Lower leg skin (tissue), 4 donors: ENCODE measurements around the gene LEMD1. TPM values are rescaled to one million over a fixed set of nuclear protein-coding genes. Genes with fewer than 3 reads are reported as not detected.

Source experiments
- DNase-seq, 2 donors: peaks; one replicate each; pipeline ENCODE4 v3.0.0-alpha.2; 2019; ENCODE audit warnings: low spot score in 2 of 2
- H3K4me3 ChIP-seq: fragments of 200-600 bp; sonication (generic); 2 replicates; pipeline ENCODE4 v1.5.1; 2017; ENCODE audit warnings: mild to moderate bottlenecking, low read depth; ENCODE audit not compliant: poor library complexity, severe bottlenecking
- POLR2A ChIP-seq, 2 donors: fragments of 450-650 bp; IDR thresholded peaks; one replicate each; pipeline ENCODE4 v1.6.1; 2016 to 2017; ENCODE audit warnings: antibody characterized with exemption in 2 of 2, mild to moderate bottlenecking in 1 of 2, moderate library complexity in 1 of 2
- WGBS, 2 donors: methylation state at CpG; one replicate each; pipeline ENCODE4 v1.1.5; 2018; 5-methylcytosine and 5-hydroxymethylcytosine counted together
- intact Hi-C: fragments of 100-400 bp; cut with DNase I; formaldehyde crosslinking; loops from one replicate; pipeline ENCODE4 v1.15.0; 2023; ENCODE audit warnings: low total_unique reads
- total RNA-seq, 4 donors: library from RNA; depleted of rRNA; stranded (reverse); fragments of >200 nt; gene quantifications; one replicate each; pipeline ENCODE4 v1.1.0, GENCODE V29; 2016
- TF ChIP-seq, protein P1 (sequence below), 3 donors: fragments of 450-650 bp; IDR thresholded peaks; one replicate each; pipeline ENCODE4 v1.5.1; 2016; ENCODE audit warnings: antibody characterized with exemption in 3 of 3, mild to moderate bottlenecking in 3 of 3, moderate library complexity in 2 of 3

Gene LEMD1
- total RNA-seq, 4 donors from 2014 or later, result not detected

DNA sequence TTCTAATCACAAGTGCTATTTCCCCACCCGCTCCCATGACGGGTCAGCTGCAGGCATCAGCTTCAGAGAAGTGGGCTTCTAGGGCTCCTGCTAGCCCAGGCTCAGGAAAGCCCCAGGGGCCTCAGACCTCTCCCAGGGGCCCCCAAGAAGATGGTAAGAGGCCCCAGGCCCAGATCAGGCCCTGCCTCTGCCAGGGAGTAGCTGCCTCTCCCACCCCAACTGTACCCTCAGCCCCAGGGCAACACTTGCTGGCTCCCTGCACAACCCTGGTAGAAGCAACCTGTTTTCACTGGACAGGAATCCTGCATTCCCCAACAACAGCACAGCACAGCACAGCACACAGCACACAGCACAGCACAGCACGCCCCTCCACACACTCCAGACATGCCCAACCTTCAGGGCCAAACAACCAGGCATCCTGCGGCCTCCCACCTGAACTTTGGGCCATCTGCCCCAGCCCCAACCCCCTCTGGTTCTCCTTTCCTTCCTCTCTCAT is 27.4 kb upstream of the LEMD1 start:
- intact Hi-C loops, result no loop called here
- no peak overlapping the region for H3K4me3 ChIP-seq
- no peak for TF ChIP-seq POLR2A (IDR thresholded peaks at IDR 0.05)
- TF ChIP-seq, protein P1, sequence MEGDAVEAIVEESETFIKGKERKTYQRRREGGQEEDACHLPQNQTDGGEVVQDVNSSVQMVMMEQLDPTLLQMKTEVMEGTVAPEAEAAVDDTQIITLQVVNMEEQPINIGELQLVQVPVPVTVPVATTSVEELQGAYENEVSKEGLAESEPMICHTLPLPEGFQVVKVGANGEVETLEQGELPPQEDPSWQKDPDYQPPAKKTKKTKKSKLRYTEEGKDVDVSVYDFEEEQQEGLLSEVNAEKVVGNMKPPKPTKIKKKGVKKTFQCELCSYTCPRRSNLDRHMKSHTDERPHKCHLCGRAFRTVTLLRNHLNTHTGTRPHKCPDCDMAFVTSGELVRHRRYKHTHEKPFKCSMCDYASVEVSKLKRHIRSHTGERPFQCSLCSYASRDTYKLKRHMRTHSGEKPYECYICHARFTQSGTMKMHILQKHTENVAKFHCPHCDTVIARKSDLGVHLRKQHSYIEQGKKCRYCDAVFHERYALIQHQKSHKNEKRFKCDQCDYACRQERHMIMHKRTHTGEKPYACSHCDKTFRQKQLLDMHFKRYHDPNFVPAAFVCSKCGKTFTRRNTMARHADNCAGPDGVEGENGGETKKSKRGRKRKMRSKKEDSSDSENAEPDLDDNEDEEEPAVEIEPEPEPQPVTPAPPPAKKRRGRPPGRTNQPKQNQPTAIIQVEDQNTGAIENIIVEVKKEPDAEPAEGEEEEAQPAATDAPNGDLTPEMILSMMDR (IDR thresholded peaks at IDR 0.05), result no peak
- no peak for DNase-seq
- WGBS, 2 donors, result 61 to 70% methylated on average over 3 to 4 of the region's 4 CpGs

DNA sequence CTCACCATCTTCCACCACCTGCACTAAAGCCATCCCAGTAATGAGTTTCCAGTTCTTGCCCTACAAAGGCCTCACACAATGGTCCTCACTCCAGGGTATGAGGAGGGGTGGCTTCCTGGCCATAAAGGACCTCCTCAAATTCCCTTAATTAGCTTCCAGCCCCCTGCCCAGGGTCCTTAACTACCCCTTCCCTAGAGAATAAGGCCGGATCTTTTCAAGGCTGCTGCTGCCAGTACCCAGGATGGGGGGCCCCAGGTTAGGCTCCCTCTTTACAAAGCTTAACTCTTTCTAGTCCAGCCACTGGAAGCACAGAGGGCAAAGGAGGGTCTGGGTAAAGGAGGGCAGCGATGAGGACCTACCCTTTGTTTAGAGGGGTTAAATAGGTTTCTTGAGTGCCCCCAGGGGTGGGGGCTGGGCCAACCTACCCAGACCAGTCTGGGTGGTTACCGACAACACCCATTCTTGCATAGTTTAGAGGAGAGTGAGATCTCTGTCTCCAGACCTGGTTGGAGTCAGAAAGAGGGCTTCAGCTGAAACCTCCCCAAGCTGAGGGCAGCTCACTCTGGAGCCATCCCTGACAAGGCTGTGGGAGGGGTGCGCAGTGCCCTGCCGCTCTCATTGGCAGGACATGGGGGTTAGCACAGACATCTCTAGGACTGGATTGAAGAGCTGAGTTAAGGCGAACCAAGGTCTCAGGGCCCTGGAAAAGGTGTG is 26.8 kb upstream of the LEMD1 start:
- 73 to 82% methylated on average over 6 of the region's 6 CpGs for WGBS, 2 donors
- no peak overlapping the region for H3K4me3 ChIP-seq
- no peak for DNase-seq
- intact Hi-C loops, result no loop called here
- TF ChIP-seq, protein P1 (IDR thresholded peaks at IDR 0.05), result no peak
- no peak for TF ChIP-seq POLR2A (IDR thresholded peaks at IDR 0.05)

DNA sequence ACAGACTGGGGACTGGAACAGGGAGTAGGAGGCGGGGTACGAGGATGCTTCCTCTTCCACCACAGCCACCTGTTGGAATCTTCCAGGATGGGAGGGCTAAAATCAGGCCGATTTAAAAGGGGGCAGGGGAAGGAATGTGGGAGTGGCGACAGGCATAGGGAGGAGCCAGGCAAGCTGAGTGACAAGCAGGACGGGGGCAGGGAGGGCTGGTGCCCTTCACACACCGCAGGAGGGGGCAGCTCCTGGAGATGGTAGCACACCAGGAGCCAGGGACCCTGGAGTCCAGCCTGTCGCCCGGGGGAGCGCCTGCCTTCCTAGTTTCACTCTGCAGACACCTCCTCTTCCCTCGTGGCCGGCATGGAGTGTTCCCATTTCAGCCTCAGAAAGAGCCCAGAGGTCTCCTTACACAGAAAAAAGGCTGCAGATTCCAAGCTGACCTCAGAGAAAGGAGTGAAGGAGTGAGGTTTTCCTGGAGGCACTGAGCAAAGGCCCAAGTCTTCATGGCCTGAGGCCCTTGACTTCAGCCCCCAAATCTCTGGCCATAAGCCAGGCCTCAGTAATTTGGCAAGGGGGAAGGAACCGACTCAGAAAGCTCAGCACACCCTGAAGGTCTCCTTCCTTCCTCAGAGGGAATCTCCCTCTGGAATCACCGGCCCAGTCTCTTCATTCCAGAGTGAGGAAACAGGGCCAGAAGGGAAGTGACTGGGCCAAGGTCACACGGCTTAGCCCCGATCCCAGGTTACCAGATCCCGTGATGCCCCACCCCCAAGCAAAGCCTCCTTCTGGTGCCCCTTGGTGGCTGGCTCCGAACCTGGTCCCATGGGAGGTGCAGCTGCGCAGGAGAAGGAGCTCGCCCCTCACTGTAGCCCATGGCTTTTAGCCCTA is 25.8 kb upstream of the LEMD1 start:
- DNase-seq, result no peak
- 43 to 51% methylated on average over 19 of the region's 19 CpGs for WGBS, 2 donors
- H3K4me3 ChIP-seq, result no peak overlapping the region
- intact Hi-C loops, result no loop called here
- no peak for TF ChIP-seq POLR2A (IDR thresholded peaks at IDR 0.05)
- TF ChIP-seq, protein P1 (IDR thresholded peaks at IDR 0.05), result no peak

DNA sequence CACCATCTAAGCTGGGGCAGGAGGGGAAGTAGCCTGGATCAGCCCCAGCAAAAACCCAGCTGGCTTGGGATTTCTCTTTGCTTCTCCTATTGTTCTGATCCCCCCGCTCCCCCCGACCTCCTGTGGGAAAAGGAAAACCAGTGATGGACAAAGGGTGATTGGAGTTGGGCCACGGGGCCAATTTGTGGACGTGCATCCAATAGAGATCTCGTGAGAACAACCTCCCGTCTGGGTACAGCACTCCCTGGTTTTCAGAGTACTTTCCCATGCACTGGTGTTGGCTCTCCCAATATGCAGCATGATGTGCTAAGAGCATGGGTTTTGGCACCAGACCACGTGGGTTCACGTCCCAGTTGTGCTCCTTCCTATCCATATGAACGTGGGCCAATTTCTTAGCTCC is 25.0 kb upstream of the LEMD1 start:
- intact Hi-C loops, result no loop called here
- WGBS, 2 donors, result 45 to 47% methylated on average over 9 of the region's 9 CpGs

DNA sequence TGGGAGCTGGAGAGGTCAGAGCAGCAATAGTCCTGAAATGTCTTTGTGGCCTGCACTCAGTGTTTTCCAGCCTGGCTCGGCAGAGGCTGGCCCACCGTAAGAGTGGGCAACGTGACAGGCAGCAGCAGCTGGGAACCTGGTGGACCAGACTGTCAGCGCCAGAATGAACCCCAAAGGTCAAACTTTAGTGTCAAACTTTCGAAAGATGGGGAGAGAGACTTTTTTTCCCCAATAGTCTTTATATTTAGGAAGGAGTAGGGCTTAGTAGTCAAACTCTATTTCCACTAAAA is 23.7 kb upstream of the LEMD1 start:
- intact Hi-C loops, result no loop called here
- H3K4me3 ChIP-seq, result no peak overlapping the region
- WGBS, 2 donors, result 72 to 80% methylated on average over 5 of the region's 5 CpGs
- TF ChIP-seq, protein P1 (IDR thresholded peaks at IDR 0.05), result no peak
- no peak for TF ChIP-seq POLR2A (IDR thresholded peaks at IDR 0.05)
- no peak for DNase-seq

More for the DNA sequence above, 25.0 kb upstream of the LEMD1 start:
- DNase-seq, result no peak
- H3K4me3 ChIP-seq, result no peak overlapping the region
- TF ChIP-seq, protein P1 (IDR thresholded peaks at IDR 0.05), result no peak
- no peak for TF ChIP-seq POLR2A (IDR thresholded peaks at IDR 0.05)
